Caco-2 (cell line): ENCODE results near the gene RGMA. TPM values are rescaled to one million over a fixed set of nuclear protein-coding genes. Genes with fewer than 3 reads are reported as not detected.

ENCODE experiments used
- BruUV-seq: library from RNA; stranded (reverse); fragments of 400-500 nt; replicated peaks from 2 replicates; lab custom pipeline; 2021; lab: Mats Ljungman, UMichigan
- CTCF ChIA-PET: fragments of 300-600 bp; sonication (Branson Sonifier 250); formaldehyde crosslinking; loops from one replicate; lab custom pipeline; 2022; ENCODE audit warnings: antibody characterized with exemption; lab: Charles Lee
- POLR2A ChIA-PET: fragments of 300-600 bp; sonication (Branson Sonifier 250); formaldehyde crosslinking; loops from one replicate; lab custom pipeline; 2022; ENCODE audit warnings: antibody characterized with exemption; lab: Charles Lee
- DNase-seq, 2 experiments: peaks; one replicate each; pipeline versions ENCODE4 v3.0.0 to v3.0.0-alpha.2; 2020 to 2022
- H3K27me3 ChIP-seq: replicated peaks from 2 replicates; pipeline ENCODE4 v1.6.0; 2011; ENCODE audit warnings: low read length; ENCODE audit not compliant: control insufficient read depth, insufficient read depth
- H3K36me3 ChIP-seq: 2 replicates; pipeline ENCODE4 v1.5.1; 2011; ENCODE audit warnings: low read length; ENCODE audit not compliant: control insufficient read depth, insufficient read depth
- H3K4me1 ChIP-seq: fragments of 250-450 bp; sonication (Bioruptor Pico); 2 replicates; pipeline ENCODE4 v1.5.1; 2020; ENCODE audit warnings: mild to moderate bottlenecking
- H3K4me3 ChIP-seq: 2 replicates; pipeline ENCODE4 v1.5.1; 2011; ENCODE audit warnings: low read depth, mild to moderate bottlenecking, control low read depth, low read length
- H3K9me3 ChIP-seq: fragments of 250-450 bp; sonication (Bioruptor Pico); 2 replicates; pipeline ENCODE4 v1.5.1; 2020; ENCODE audit warnings: mild to moderate bottlenecking, moderate library complexity
- H3K27ac Mint-ChIP-seq: one replicate; pipeline ENCODE4 v1.8.0; 2022; ENCODE audit warnings: mixed read lengths; ENCODE audit not compliant: unreplicated experiment
- H3K27me3 Mint-ChIP-seq: one replicate; pipeline ENCODE4 v1.8.0; 2022; ENCODE audit warnings: mixed read lengths; ENCODE audit not compliant: insufficient read depth, unreplicated experiment
- H3K36me3 Mint-ChIP-seq: one replicate; pipeline ENCODE4 v1.8.0; 2022; ENCODE audit warnings: mild to moderate bottlenecking, mixed read lengths; ENCODE audit not compliant: insufficient read depth, unreplicated experiment
- H3K4me1 Mint-ChIP-seq: one replicate; pipeline ENCODE4 v1.8.0; 2022; ENCODE audit warnings: low read depth, mixed read lengths; ENCODE audit not compliant: unreplicated experiment
- H3K4me3 Mint-ChIP-seq: one replicate; pipeline ENCODE4 v1.8.0; 2022; ENCODE audit warnings: mild to moderate bottlenecking, moderate library complexity, mixed read lengths; ENCODE audit not compliant: unreplicated experiment
- H3K9me3 Mint-ChIP-seq: one replicate; pipeline ENCODE4 v1.8.0; 2022; ENCODE audit warnings: mixed read lengths; ENCODE audit not compliant: unreplicated experiment
- CTCF ChIP-seq, 2 experiments: fragments of 200-600 bp in 1 of 2; IDR thresholded peaks; 1 replicate in 1 of 2; 2 replicates in 1 of 2; pipeline versions ENCODE4 v1.5.1 to v1.8.0; 2011 to 2022; ENCODE audit warnings: antibody characterized with exemption in 1 of 2, control low read depth in 1 of 2, inconsistent platforms in 1 of 2, low read depth in 1 of 2, low read length in 1 of 2, mild to moderate bottlenecking in 1 of 2, moderate library complexity in 1 of 2; ENCODE audit not compliant: insufficient read depth in 1 of 2, severe bottlenecking in 1 of 2, unreplicated experiment in 1 of 2
- intact Hi-C: fragments of 100-400 bp; cut with micrococcal nuclease; formaldehyde crosslinking; loops from one replicate; pipeline ENCODE4 v1.10.0; 2022; ENCODE audit not compliant: unreplicated experiment
- total RNA-seq: library from RNA; stranded (reverse); gene quantifications from 2 replicates; pipeline ENCODE4 v1.2.3, GENCODE V29; 2022

Gene RGMA
- total RNA-seq, 1 experiment from 2014 or later = 4.5 TPM

GRCh38 chr15:93066224-93066681, 22.8 kb downstream of the RGMA start:
- Histone ChIP-seq H3K4me1 (peaks cover 14% of the 10 kb centered on the region), H3K4me3 (no peak overlapping the region), H3K27me3 (no peaks in the 10 kb centered on the region), H3K36me3 (no peaks in the 10 kb centered on the region; the same call in 1 of the 2 replicates), H3K9me3 (no peaks in the 10 kb centered on the region)
- Mint-ChIP-seq H3K4me1 (peaks cover 17% of the 10 kb centered on the region), H3K9me3 (no peaks in the 10 kb centered on the region), H3K4me3 (no peak overlapping the region), H3K27me3 (no peaks in the 10 kb centered on the region), H3K27ac (no peak overlapping the region), H3K36me3 (no peaks in the 10 kb centered on the region)
- POLR2A ChIA-PET = no interaction called here
- no peak for TF ChIP-seq CTCF (IDR thresholded peaks at IDR 0.05; ENCODE audit: insufficient read depth in 1 of 2, low read depth in 1 of 2, low read length in 1 of 2, severe bottlenecking in 1 of 2, unreplicated experiment in 1 of 2)
- BruUV-seq = no TSS peak
- intact Hi-C loops = no loop called here
- DNase-seq = no peak
- CTCF ChIA-PET = no interaction called here

GRCh38 chr15:93065641-93066045, 23.4 kb downstream of the RGMA start:
- no peaks in the 10 kb centered on the region for H3K9me3 ChIP-seq
- no peak for TF ChIP-seq CTCF (IDR thresholded peaks at IDR 0.05; ENCODE audit: insufficient read depth in 1 of 2, low read depth in 1 of 2, low read length in 1 of 2, severe bottlenecking in 1 of 2, unreplicated experiment in 1 of 2)
- intact Hi-C loops = no loop called here
- Mint-ChIP-seq H3K4me1 (peaks cover 17% of the 10 kb centered on the region), H3K27me3 (no peaks in the 10 kb centered on the region), H3K36me3 (no peaks in the 10 kb centered on the region), H3K27ac (no peak overlapping the region), H3K9me3 (no peaks in the 10 kb centered on the region), H3K4me3 (no peak overlapping the region)
- ChIA-PET CTCF (no interaction called here), POLR2A (no interaction called here)
- no peaks in the 10 kb centered on the region for H3K27me3 ChIP-seq
- H3K36me3 ChIP-seq = no peaks in the 10 kb centered on the region; the same call in 1 of the 2 replicates
- H3K4me1 ChIP-seq = peaks cover 14% of the 10 kb centered on the region
- BruUV-seq = no TSS peak
- no peak for DNase-seq
- no peak overlapping the region for H3K4me3 ChIP-seq

DNA sequence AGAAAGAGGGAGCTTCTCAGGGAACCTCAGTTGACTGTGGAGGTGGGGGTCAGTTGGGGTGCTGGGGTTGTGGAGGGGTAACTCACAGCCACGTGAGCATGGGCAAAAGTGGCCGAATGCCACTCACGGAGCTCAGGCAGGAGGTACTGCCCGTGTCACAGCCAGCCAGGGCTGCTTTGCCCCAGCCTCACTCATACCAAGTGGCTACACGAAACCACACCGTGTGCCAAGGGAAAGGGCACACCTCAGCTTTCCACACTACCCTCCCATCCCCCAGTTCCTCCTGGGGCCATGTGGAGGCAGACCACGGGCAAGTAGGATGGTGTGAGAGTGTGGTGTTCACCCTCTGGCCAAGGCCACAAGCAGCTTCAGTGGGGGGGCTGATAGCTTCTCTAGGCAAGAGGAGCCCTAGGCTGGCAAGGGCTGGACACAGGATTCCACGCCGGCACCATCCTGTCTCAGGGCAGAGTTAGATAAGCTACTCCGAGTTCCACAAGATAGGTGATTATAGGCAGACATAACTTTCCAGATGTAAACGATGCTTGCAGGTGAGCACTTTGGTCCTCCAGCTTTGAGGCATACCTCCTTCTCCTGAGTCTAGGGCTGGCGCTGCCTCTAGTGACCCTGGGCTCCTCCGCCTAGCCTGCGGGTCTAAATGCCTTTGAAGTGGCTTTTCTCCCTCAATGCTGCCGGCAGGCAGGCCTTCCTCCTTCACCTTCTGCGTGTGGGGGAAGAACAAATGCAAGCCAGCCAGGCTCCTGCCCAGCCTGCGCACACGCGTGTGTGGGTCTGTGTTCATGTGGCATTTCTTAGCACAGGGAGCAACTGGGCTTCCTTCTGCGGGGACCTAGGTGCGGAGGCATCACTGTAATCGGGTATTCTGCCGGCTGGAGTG, 25.0 kb downstream of the RGMA start:
- CTCF ChIA-PET = interaction anchor here (0.6 to 1.0 kb wide), 2 partner anchors 10 to 34 kb away, joined by 4 to 5 read pairs; no protein-coding TSS in a partner anchor
- Histone ChIP-seq H3K4me3 (no peak overlapping the region), H3K27me3 (no peaks in the 10 kb centered on the region), H3K36me3 (no peaks in the 10 kb centered on the region; the same call in 1 of the 2 replicates), H3K9me3 (no peaks in the 10 kb centered on the region), H3K4me1 (peaks cover 14% of the 10 kb centered on the region)
- Mint-ChIP-seq H3K27me3 (no peaks in the 10 kb centered on the region), H3K27ac (peak overlapping the region; percentile 73), H3K4me3 (no peak overlapping the region), H3K4me1 (peaks cover 17% of the 10 kb centered on the region), H3K9me3 (no peaks in the 10 kb centered on the region), H3K36me3 (no peaks in the 10 kb centered on the region)
- no TSS peak for BruUV-seq
- POLR2A ChIA-PET = no interaction called here
- intact Hi-C loops = no loop called here
- DNase-seq = no peak
- no peak for TF ChIP-seq CTCF (IDR thresholded peaks at IDR 0.05; ENCODE audit: insufficient read depth in 1 of 2, low read depth in 1 of 2, low read length in 1 of 2, severe bottlenecking in 1 of 2, unreplicated experiment in 1 of 2)
